ENCODE measurements around the gene RAD51B.
A peak's percentile ranks its signal among the peaks of the same experiment; 100 is the strongest.
"Not testable (repeated sequence)": the region's sequence is repeated elsewhere in the genome, so short reads cannot be mapped to it uniquely, and the experiment has no call there.

The RAD51B gene

DNA sequence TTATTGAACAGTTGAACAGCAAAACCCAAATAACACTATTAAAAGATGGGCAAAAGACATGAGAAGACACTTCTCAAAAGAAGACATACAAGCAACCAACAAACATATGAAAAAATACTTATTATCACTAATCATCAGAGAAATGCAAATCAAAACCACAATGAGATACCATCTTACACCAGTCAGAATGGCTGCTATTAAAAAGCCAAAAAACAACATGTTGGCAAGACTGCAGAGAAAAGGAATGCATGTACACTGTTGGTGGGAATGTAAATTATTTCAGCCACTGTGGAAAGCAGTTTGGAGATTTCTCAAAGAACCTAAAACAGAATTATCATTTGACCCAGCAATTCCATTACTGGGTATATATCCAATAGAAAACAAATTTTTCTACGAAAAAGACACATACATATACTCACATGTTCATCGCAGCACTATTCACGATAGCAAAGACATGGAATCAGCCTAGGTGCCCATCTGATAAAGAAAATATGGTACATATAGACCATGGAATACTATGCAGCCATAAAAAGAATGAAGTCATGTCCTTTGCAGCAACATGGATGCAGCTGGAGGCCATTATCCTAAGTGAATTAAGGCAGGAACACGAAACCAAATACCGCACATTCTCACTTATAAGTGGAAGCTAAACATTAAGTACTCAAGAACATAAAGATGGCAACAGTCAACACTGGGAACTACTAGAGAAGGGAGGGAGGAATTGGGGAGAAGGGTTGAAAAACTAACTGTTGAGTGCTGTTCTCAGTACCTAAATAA lies 367.1 kb downstream of the RAD51B start:
- DNase-seq, result not testable (repeated sequence)

DNA sequence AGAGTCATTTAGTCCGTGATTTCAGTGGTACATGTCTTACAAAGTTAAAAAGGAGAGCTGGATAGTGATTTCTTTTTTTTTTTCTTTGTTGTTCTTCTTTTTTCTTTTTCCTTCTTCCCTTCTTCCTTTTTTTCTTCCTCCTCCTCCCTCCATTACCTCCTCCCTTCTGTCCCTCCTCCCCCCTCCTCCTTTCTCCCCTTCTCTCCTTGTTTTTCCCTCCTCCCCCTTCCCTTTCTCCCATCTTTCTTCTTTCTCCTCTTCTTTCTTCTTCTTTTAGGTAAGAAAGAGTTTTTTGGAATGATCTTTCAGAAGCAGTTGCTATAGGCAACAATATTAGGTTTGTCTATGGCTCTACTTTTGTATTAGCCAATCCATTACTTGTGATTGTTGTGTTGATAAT lies 368.6 kb downstream of the RAD51B start:
- DNase-seq, result no peak

DNA sequence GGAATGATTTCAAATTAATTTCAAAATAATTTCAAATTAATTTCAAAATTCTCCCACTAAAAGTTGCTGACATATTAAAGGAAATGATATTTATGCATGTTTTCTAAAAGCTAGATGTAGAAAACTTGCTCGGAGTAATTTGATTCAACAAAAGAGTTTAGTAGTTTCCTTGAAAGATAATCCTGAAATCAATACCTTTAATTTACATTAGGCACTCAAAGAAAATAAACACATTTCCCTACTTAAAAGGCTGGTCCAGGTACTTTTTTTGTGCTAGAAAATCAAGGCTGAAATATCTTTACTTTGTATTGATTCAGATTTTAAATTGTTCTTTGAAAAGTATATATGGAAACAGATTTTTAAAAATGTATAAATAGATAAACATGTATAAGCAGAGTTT lies 370.5 kb downstream of the RAD51B start:
- DNase-seq, result no peak

- DNase-seq, result peak; percentile 93
Measured at GRCh38 chr14:68191567-68192321, 372.2 kb downstream of the RAD51B start.

DNA sequence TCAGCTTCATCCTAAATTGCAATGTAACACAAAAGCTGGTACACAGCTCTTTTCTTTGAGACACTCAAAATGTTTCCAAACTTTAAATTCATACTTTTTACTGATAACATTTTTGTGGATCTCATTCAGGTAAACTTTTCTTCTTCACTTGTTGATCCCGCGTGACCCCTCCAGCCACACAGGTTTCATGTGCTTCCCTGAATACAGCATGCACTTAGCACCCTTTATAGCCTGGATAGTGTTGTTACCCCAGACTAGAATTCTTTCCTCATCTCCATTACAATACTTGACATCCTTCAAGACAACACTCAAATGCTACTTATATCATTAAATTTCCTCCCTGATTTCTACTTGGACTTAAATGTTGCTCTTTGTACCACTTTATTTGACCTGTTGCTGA lies 373.4 kb downstream of the RAD51B start:
- DNase-seq, result no peak

DNA sequence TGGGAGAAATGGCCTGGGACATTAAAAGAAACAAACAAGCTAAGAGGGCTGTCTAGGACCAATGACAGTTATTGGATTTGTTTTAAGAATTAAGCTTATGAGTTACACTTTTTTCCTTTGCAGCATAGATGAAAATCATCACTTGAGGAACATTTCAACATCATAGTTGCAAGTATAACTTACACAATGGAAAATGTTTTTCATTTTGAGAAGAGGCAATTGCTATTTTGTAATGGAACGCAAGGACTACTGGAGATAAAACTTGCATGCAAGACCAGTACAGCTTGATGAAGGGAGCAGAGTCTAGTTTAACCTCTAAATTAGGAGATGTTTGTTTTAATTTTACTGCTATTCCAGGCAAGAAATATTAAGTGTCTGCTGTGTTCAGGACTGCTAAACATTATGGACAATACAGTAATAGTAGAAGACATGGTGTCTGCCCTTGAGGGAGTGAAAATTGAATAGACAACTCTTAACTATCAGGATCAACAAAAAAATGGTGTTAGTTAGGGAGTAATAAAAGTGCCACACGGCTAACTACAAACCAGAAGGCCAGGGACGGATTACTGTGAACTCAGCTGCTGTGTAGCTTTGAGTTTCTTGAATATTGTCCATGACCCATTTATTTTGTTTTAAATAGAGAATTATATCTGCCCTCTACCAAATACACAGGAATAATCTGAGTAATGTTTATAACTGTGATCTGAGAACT lies 374.5 kb downstream of the RAD51B start:
- DNase-seq, result no peak

DNA sequence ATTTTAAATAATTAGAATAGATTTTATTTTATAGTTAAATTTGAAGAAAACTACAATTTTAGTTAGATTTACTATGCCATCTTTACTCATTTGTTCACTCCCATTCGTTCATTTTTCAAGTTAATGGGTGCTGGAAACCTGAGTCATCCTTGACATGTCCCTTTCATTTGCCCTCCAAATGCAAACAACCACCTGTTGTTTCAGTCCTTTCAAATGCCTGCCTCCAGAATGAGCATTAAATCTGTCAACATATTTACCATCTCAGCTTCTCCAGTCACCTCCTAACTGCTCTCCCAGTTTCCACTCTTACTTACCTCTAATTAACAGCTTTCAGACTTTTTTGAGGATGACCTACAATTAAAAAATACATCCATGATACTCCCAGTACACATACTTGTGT lies 375.5 kb downstream of the RAD51B start:
- peak; percentile 83 for DNase-seq

GRCh38 chr14:68198713-68199495 lies 379.3 kb downstream of the RAD51B start:
- no peak for DNase-seq

DNA sequence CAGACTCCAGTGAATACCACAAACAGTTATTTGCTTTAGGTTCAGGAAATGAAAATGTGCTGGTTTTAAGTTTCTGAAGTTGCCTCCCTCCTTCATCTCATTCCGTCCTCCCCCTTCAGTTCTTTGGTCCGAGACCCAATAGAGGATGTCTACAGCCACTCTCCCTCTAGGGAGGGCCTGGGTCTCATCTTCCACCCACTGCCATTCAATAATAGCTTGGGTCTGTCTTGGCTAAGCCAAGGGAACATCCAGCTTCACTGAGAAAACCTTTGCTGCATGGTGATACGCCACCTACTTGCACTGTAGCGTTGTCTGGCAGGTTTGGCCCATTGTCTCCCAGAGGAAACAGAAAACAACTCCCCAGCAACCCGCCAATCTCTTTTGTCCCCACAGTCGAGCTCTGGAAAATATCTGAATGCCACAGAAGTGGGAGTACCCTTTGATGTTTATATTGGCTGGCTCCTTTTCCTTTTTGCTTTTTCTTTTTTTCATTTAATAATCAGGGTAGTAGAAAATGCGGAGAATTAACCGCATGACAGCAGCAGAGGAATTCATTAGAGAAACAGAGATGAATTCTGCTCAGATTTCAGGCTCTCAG lies 380.1 kb downstream of the RAD51B start:
- no peak for DNase-seq

- no peak for DNase-seq
Measured at GRCh38 chr14:68203871-68204270, 384.3 kb downstream of the RAD51B start.

- no peak for DNase-seq
Measured at GRCh38 chr14:68208218-68208617, 388.6 kb downstream of the RAD51B start.

- DNase-seq, result no peak
Measured at GRCh38 chr14:68208626-68209317, 389.2 kb downstream of the RAD51B start.

DNA sequence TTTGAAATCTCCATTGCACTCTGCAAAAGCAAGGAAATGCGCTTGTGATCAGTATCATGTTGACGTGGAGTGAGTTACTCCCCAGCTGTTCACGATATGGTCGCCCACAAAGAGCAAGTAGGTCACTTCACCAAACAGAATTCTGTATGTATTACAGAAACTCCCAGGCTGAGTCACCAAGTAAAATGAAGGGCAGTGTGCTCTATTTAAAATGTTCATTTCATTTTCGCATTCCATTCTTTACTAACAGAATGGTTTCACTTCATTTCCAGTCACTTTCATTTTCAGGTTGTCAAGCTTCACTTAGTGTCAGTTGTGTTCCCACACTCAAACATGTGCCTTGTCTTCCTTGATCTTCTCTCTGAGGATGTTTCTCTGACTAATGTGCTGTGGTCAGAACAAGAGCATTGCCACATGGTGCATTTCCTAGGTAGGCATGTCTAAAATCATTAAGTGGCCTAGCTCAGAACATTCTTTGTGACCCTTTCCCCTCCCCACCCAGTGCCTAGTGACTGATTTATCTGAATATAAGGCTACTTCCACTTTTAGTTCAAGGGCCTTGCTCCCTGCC lies 391.2 kb downstream of the RAD51B start:
- peak; percentile 10 for DNase-seq

DNA sequence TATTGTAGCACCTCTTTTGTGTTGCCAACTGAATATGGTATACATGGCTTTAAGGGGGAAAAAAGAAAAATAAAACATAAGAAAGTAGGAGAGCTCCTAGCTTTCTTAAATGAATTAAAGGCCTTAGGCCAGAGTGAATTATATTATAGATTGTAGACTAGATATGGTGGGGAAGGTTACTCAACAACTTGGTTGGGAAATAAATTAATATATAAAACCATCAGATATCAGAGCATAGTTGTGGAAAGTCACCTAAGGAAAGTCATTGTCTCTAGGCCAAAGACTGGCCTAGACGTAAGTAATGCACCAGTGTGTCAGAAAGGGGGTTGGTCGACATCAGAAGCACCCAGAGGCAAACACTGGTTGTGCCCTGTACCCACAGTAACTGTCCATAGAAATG lies 391.8 kb downstream of the RAD51B start:
- DNase-seq, result no peak

GRCh38 chr14:68211886-68212285 lies 392.3 kb downstream of the RAD51B start:
- DNase-seq, result no peak

GRCh38 chr14:68212361-68212760 lies 392.8 kb downstream of the RAD51B start:
- DNase-seq, result no peak

- no peak for DNase-seq
Measured at GRCh38 chr14:68214431-68214830, 394.9 kb downstream of the RAD51B start.

GRCh38 chr14:68215629-68216028 lies 396.1 kb downstream of the RAD51B start:
- no peak for DNase-seq

GRCh38 chr14:68216079-68216478 lies 396.5 kb downstream of the RAD51B start:
- no peak for DNase-seq

DNA sequence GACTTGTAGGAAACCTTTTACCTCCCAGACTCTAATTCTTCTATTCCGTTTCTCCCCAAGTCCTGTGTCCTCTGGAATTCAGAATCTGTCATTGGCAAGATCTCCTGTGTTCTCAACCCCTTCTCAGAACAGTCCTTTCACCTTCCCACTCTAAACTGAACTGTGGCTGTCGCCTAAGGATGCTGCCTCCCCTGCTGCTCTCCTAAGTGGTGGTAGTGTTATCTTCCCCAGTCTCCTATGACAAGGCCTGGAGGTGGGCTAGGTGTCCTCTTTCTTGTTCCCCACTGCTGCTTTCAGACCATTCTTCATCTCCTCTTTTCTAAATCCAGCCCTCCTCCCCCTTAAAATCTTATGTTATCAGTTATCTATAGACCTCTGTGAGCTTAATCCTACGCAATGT lies 397.4 kb downstream of the RAD51B start:
- no peak for DNase-seq

DNA sequence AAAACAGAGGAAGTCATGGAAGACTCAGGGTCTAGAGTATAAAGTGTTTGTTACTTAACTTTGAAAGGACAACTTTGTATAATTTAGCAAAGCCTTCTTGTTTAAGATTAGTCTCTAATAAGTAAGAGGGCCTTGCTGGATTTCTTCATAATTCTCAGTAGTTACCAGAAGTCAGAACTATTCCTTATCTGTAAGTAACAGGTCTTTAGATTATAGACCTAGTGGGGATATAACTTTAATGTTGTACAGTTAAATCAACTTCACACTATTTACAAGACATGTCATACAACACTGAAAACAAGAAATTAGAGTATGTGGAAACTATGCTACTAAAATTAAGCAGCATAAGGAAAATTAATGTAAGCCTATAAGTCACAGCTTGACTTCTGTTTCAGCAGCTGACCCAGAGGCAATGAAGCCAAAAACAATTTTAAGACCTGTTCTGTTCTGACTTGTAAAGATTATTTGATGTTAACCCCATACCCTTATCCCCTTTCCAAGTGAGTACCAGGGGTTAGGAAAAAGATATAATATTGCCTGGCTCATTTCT lies 398.3 kb downstream of the RAD51B start:
- no peak for DNase-seq

Measured in DMS53 (cell line).